Nephron progenitor cell (in vitro differentiated cells): Measurements from ENCODE around the gene CBY3.

Source experiments
- DNase-seq: peaks from one replicate; pipeline ENCODE4 v3.0.0; 2021
- H3K27ac Mint-ChIP-seq: 2 replicates; pipeline ENCODE4 v1.8.0; 2021; ENCODE audit warnings: mild to moderate bottlenecking, moderate library complexity, mixed read lengths
- H3K27me3 Mint-ChIP-seq: 2 replicates; pipeline ENCODE4 v1.8.0; 2021; ENCODE audit warnings: mild to moderate bottlenecking, low read depth, mixed read lengths; ENCODE audit not compliant: poor library complexity
- H3K36me3 Mint-ChIP-seq: 2 replicates; pipeline ENCODE4 v1.8.0; 2021; ENCODE audit warnings: low read depth, mixed read lengths
- H3K4me1 Mint-ChIP-seq: 2 replicates; pipeline ENCODE4 v1.8.0; 2021; ENCODE audit warnings: mixed read lengths
- H3K4me3 Mint-ChIP-seq: 2 replicates; pipeline ENCODE4 v1.8.0; 2021; ENCODE audit warnings: mild to moderate bottlenecking, moderate library complexity, mixed read lengths
- H3K9me3 Mint-ChIP-seq: 2 replicates; pipeline ENCODE4 v1.8.0; 2021; ENCODE audit warnings: mild to moderate bottlenecking, moderate library complexity, mixed read lengths
- CTCF ChIP-seq: fragments of 200-600 bp; sonication (generic); IDR thresholded peaks from 2 replicates; pipeline ENCODE4 v1.5.0; 2021; ENCODE audit warnings: antibody characterized with exemption

Gene CBY3

DNA sequence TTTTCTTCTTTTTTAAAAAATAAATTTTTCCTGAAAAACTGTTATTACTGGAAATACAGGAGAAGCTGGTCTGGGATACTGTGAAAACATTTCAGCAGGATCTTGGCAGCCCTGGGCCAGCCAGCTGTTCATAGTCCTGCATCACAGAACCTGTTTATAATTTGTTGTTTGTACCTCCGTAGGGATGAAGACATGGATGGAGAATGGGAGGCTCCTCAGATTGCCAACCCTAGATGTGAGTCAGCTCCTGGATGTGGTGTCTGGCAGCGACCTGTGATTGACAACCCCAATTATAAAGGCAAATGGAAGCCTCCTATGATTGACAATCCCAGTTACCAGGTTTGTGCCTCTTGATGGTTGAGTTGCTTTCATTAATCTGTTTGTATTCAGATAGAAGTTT is 39.4 kb upstream of the CBY3 start:
- Mint-ChIP-seq H3K4me1 (peaks cover 5% of the 10 kb centered on the region), H3K27me3 (no peaks in the 10 kb centered on the region), H3K27ac (no peak overlapping the region), H3K9me3 (no peaks in the 10 kb centered on the region), H3K36me3 (peaks cover 82% of the 10 kb centered on the region), H3K4me3 (no peak overlapping the region)
- no peak for DNase-seq
- no peak for TF ChIP-seq CTCF

DNA sequence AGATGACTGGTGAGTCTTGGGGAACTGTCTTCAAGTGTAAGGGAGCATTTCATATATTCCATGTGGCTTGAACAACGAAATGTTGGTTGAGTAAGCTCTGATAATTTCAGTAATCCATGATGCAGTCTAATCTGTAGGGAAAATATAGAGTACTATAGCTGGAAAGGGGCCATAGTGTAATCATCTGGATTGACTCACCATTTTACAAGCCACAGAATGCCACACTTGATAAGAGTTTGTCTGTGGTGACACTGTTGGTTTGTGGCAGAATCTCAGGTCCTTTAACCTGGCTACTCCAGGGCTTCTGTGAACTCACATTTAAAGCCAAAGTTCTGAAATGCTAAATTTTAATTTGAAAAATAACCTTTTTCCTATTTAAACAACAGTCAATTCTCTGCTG is 35.5 kb upstream of the CBY3 start:
- no peak for DNase-seq
- H3K27me3 Mint-ChIP-seq: no peaks in the 10 kb centered on the region
- H3K4me3 Mint-ChIP-seq: no peak overlapping the region
- no peaks in the 10 kb centered on the region for H3K9me3 Mint-ChIP-seq
- H3K4me1 Mint-ChIP-seq: peaks cover 5% of the 10 kb centered on the region
- peaks cover 74% of the 10 kb centered on the region for H3K36me3 Mint-ChIP-seq
- H3K27ac Mint-ChIP-seq: no peak overlapping the region
- TF ChIP-seq CTCF: no peak

DNA sequence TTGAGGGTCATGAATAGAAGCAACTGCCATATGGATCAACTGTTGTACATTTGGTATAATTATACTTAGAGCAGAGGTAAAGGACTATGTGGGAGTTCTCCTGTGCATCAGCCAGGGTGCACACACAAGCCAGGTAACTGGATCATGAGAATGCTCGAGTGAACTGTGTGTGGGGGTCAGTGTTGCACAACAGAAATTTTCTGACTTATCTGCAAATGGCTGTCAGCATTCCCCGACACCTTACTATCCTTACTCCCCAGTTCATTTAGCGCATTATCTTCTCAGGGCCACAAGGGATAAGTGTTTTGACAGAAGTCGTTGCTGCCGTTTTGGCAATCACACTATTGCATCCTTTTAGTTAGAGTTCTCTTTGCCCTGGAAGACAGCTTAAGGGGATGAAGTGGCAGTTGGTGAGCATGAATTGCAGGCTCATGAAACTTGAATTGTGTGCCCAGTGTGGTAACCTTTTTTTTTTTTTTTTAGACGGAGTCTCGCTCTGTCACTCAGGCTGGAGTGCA is 19.6 kb upstream of the CBY3 start:
- H3K27me3 Mint-ChIP-seq: no peaks in the 10 kb centered on the region
- peak overlapping the region; percentile 98 for H3K4me3 Mint-ChIP-seq
- peaks cover 42% of the 10 kb centered on the region for H3K36me3 Mint-ChIP-seq
- TF ChIP-seq CTCF: no peak
- H3K4me1 Mint-ChIP-seq: peaks cover 59% of the 10 kb centered on the region
- no peak for DNase-seq
- no peak overlapping the region for H3K27ac Mint-ChIP-seq
- H3K9me3 Mint-ChIP-seq: peaks cover 11% of the 10 kb centered on the region

DNA sequence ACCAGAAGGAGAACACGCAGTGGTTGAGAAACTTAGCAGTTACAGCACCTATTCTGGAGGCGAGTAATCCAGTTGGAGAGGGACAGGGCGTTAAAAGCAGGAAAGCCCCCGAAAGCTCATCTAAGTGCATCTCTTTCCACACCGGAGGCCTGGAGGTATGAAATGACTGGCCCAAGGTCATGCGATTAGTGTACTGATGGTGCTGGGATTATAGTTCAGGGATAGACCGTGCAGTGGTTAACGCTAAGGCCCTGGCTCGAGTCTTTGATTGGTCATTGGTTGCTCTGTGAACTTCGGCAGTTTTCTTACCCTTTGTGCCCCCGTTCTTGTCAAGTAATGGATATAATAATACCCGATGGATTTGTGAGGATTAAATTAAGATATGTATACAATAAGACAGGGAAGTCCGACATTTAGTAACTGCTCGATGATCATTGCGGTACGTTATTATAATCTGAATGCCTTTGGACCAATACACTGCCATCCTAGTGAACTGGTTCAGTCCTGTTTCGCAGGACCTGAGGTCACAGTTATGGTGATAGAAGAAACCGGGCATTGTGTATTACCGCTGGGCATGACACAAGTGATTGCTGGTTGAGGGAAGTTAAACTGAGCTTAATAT is 18.9 kb upstream of the CBY3 start:
- Mint-ChIP-seq H3K9me3 (peaks cover 11% of the 10 kb centered on the region), H3K27me3 (no peaks in the 10 kb centered on the region), H3K36me3 (peaks cover 37% of the 10 kb centered on the region), H3K4me3 (peak overlapping the region; percentile 98), H3K4me1 (peaks cover 59% of the 10 kb centered on the region), H3K27ac (peak overlapping the region; percentile 99)
- no peak for TF ChIP-seq CTCF
- DNase-seq: no peak

GRCh38 chr5:179698935-179699615 is 18.2 kb upstream of the CBY3 start, which contains the start of gene CANX:
CANX (plus strand) TSS chr5:179698967; CDS start chr5:179705682, 6,715 bp downstream.
- Mint-ChIP-seq H3K4me1 (peaks cover 64% of the 10 kb centered on the region), H3K4me3 (peak within 1 kb of the TSS; percentile 98), H3K9me3 (peaks cover 11% of the 10 kb centered on the region), H3K27ac (peak within 1 kb of the TSS; percentile 99), H3K36me3 (peaks cover 39% of the 10 kb centered on the region), H3K27me3 (no peaks in the 10 kb centered on the region)
- TF ChIP-seq CTCF: no peak
- DNase-seq: no peak
